A673 (cell line): Measurements from ENCODE around the gene SCAMP5.

Source experiments
- EZH2 ChIP-seq: fragments of 200-600 bp; sonication (generic); IDR thresholded peaks from 2 replicates; pipeline ENCODE4 v1.6.1; 2017; ENCODE audit warnings: borderline replicate concordance, low read depth, mild to moderate bottlenecking, mixed read lengths, antibody characterized with exemption, low read length; ENCODE audit not compliant: poor library complexity, severe bottlenecking
- TF ChIP-seq, protein P1 (sequence below): fragments of 300-800, 200-600 bp; sonication (generic); conservative IDR thresholded peaks from 2 replicates; pipeline ENCODE4 v1.5.1; 2017; ENCODE audit warnings: low read depth, mild to moderate bottlenecking, antibody characterized with exemption, low read length, moderate library complexity, mixed read lengths

DNA sequence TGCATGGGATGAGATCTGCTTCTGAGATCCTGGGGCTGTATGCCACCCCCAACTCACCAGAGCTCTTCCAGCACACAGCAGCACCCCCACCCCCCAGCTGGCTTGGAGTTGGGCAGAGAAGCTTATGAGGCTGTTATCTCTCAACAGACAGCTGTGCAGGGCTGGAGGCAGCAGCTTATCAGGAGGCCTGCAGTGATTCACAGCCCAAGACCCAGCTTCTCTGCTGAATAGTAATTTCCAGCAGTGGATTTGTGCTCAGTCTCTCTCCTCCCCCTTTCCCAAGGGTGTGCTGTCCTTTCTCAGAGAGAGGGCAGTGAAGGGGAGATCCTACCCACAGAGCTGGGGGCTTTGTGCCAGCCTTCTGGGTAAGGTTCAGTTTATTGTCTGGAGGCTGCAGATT lies 40.8 kb upstream of the SCAMP5 start:
- TF ChIP-seq, protein P1, sequence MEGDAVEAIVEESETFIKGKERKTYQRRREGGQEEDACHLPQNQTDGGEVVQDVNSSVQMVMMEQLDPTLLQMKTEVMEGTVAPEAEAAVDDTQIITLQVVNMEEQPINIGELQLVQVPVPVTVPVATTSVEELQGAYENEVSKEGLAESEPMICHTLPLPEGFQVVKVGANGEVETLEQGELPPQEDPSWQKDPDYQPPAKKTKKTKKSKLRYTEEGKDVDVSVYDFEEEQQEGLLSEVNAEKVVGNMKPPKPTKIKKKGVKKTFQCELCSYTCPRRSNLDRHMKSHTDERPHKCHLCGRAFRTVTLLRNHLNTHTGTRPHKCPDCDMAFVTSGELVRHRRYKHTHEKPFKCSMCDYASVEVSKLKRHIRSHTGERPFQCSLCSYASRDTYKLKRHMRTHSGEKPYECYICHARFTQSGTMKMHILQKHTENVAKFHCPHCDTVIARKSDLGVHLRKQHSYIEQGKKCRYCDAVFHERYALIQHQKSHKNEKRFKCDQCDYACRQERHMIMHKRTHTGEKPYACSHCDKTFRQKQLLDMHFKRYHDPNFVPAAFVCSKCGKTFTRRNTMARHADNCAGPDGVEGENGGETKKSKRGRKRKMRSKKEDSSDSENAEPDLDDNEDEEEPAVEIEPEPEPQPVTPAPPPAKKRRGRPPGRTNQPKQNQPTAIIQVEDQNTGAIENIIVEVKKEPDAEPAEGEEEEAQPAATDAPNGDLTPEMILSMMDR: no peak
- no peak for TF ChIP-seq EZH2
